K562 (cell line): ENCODE measurements around the gene MEPE. TPM values are rescaled to one million over a fixed set of nuclear protein-coding genes. Genes with fewer than 3 reads are reported as not detected.

Experiments
- ATAC-seq: fragments of 200-7000 bp; cut with Tn5 transposase; 3 replicates; pipeline ENCODE4 v1.9.1; 2020; ENCODE audit warnings: moderate library complexity
- BruUV-seq: library from RNA; stranded (reverse); fragments of 400-500 nt; replicated peaks from 2 replicates; lab custom pipeline; 2021; lab: Mats Ljungman, UMichigan
- CTCF ChIA-PET: fragments of 300-600 bp; formaldehyde crosslinking; extraction: SDS; loops from one replicate; lab custom pipeline; 2021; ENCODE audit warnings: low intra/inter-chr PET ratio; lab: Yijun Ruan, JAX
- POLR2A ChIA-PET: fragments of 300-600, 350-650 bp; sonication (Branson Sonifier 250); formaldehyde crosslinking; extraction: SDS; loops from one replicate; lab custom pipeline; 2021; ENCODE audit warnings: antibody characterized with exemption, inconsistent platforms; lab: Yijun Ruan, JAX
- DNase-seq, 4 experiments: peaks; one replicate each; pipeline versions ENCODE4 v3.0.0 to v3.0.0-alpha.2; 2011 to 2018; ENCODE audit warnings: low spot score in 3 of 4, mixed read lengths in 3 of 4; ENCODE audit errors: extremely low read depth in 1 of 4
- FAIRE-seq: peaks from 2 replicates; lab custom pipeline; 2011; peaks lifted over from hg19 to GRCh38; lab: Jason Lieb, UNC
- H2AFZ ChIP-seq: 2 replicates; pipeline ENCODE4 v1.6.0; 2011; ENCODE audit warnings: low read depth, low read length, control low read depth, inconsistent platforms
- H3K27ac ChIP-seq: fragments of 200-600 bp; 3 replicates; pipeline ENCODE4 v1.8.0; 2011; ENCODE audit warnings: low read depth, mild to moderate bottlenecking, control low read depth, inconsistent platforms, low read length, moderate library complexity, mixed read lengths; ENCODE audit errors: extremely low read depth
- H3K27me3 ChIP-seq, 2 experiments: fragments of 300-600 bp in 1 of 2; 2 replicates in 1 of 2; 3 replicates in 1 of 2; pipeline versions ENCODE4 v1.6.0 to v1.8.0; 2011; ENCODE audit warnings: inconsistent platforms in 2 of 2, low read length in 2 of 2, mild to moderate bottlenecking in 1 of 2, mixed read lengths in 1 of 2, moderate library complexity in 1 of 2; ENCODE audit not compliant: control insufficient read depth in 2 of 2, insufficient read depth in 2 of 2
- H3K36me3 ChIP-seq: fragments of 300-600 bp; 3 replicates; pipeline ENCODE4 v1.8.0; 2011; ENCODE audit warnings: mild to moderate bottlenecking, low read length, inconsistent platforms; ENCODE audit not compliant: control insufficient read depth, insufficient read depth
- H3K4me1 ChIP-seq, 2 experiments: fragments of 200-600 bp in 1 of 2; replicated peaks in 1 of 2; 2 replicates in 1 of 2; 3 replicates in 1 of 2; pipeline versions ENCODE4 v1.5.1 to v1.8.0; 2011; ENCODE audit warnings: inconsistent platforms in 2 of 2, low read length in 2 of 2, mild to moderate bottlenecking in 1 of 2, mixed read lengths in 1 of 2, moderate library complexity in 1 of 2; ENCODE audit not compliant: control insufficient read depth in 2 of 2, insufficient read depth in 2 of 2
- H3K4me2 ChIP-seq: 2 replicates; pipeline ENCODE4 v1.6.1; 2011; ENCODE audit warnings: low read length, control low read depth, inconsistent platforms, mixed read lengths; ENCODE audit not compliant: insufficient read depth
- H3K4me3 ChIP-seq: fragments of 200-600 bp; sonication (generic), shearing (Covaris generic); 2 replicates; pipeline ENCODE4 v1.5.1; 2016; ENCODE audit warnings: control low read depth, inconsistent platforms
- H3K79me2 ChIP-seq: fragments of 200-600 bp; 3 replicates; pipeline ENCODE4 v1.8.0; 2011; ENCODE audit warnings: low read length, inconsistent platforms; ENCODE audit not compliant: control insufficient read depth, insufficient read depth
- H3K9ac ChIP-seq, 2 experiments: 2 replicates each; pipeline versions ENCODE4 v1.6.0 to v1.6.1; 2011; ENCODE audit warnings: low read depth in 2 of 2, low read length in 2 of 2, control low read depth in 1 of 2, inconsistent platforms in 1 of 2, mild to moderate bottlenecking in 1 of 2, mixed read lengths in 1 of 2; ENCODE audit not compliant: insufficient read depth in 1 of 2
- H3K9me1 ChIP-seq: one replicate; pipeline ENCODE4 v1.6.0; 2011; ENCODE audit warnings: inconsistent platforms, mild to moderate bottlenecking, low read length, moderate library complexity; ENCODE audit not compliant: control insufficient read depth, insufficient read depth
- H3K9me3 ChIP-seq: replicated peaks from 2 replicates; pipeline ENCODE4 v1.5.1; 2011; ENCODE audit warnings: low read depth, low read length, inconsistent platforms; ENCODE audit not compliant: control insufficient read depth, insufficient read depth
- H4K20me1 ChIP-seq: replicated peaks from 2 replicates; pipeline ENCODE4 v1.6.1; 2011; ENCODE audit warnings: low read length, inconsistent platforms, mixed read lengths; ENCODE audit not compliant: control insufficient read depth, insufficient read depth
- POLR2H ChIP-seq: IDR thresholded peaks from 2 replicates; pipeline ENCODE4 v1.6.1; 2016; ENCODE audit warnings: missing genetic modification characterization, low read depth, mild to moderate bottlenecking, control low read depth, missing compliant biosample characterization, moderate library complexity
- POU5F1 ChIP-seq: fragments of 150-350 bp; IDR thresholded peaks from 2 replicates; pipeline ENCODE4 v1.6.1; 2014; ENCODE audit warnings: borderline replicate concordance, low read length, low read depth, mild to moderate bottlenecking; ENCODE audit not compliant: partially characterized antibody
- PRPF4 ChIP-seq: fragments of 200-400 bp; formaldehyde crosslinking; IDR thresholded peaks from one replicate; pipeline ENCODE4 v1.6.1; 2017; ENCODE audit warnings: low read length, low read depth, mild to moderate bottlenecking; ENCODE audit not compliant: insufficient read depth, poor library complexity, severe bottlenecking
- SMARCA4 ChIP-seq: fragments of 450-650 bp; IDR thresholded peaks from 2 replicates; pipeline ENCODE4 v1.6.1; 2016
- WGBS: fragments of 100-300 bp; shearing (Covaris generic); methylation state at CpG from one replicate; pipeline ENCODE4 v1.1.6; 2016; ENCODE audit warnings: low coverage, mixed read lengths; ENCODE audit not compliant: insufficient coverage; ENCODE audit errors: missing lambda C conversion rate; 5-methylcytosine and 5-hydroxymethylcytosine counted together
- in situ Hi-C: fragments of 300-500 bp; cut with MboI; formaldehyde crosslinking; loops from 4 replicates; pipeline ENCODE4 v1.15.0; 2018; ENCODE audit warnings: inconsistent platforms, mixed read lengths
- intact Hi-C: fragments of 100-400 bp; cut with micrococcal nuclease; formaldehyde crosslinking; loops from 2 replicates; pipeline ENCODE4 v1.14.2; 2022
- polyA plus RNA-seq, 8 experiments: library from polyadenylated mRNA; depleted of rRNA in 4 of 8; stranded (reverse) in 5 of 8; unstranded in 3 of 8; fragments of >200 nt; fragmentation: Nextera tagmentation in 2 of 8; fragmentation: Illumina TruSeq in 1 of 8; extraction: Ambion mirVana in 2 of 8; extraction: Trizol in 1 of 8; gene quantifications; 2 replicates each; pipeline versions ENCODE4 v1.2.1 to v1.2.3, GENCODE V29; 2011 to 2014; ENCODE audit warnings: inconsistent platforms in 1 of 8, missing spikeins in 1 of 8
- total RNA-seq, 7 experiments: library from RNA; depleted of rRNA in 6 of 7; stranded (reverse); fragments of >200 nt in 6 of 7; fragmentation: Illumina TruSeq in 2 of 7; extraction: Trizol in 2 of 7; gene quantifications; 2 replicates each; pipeline versions ENCODE4 v1.2.1 to v1.2.3, GENCODE V29; 2011 to 2021; ENCODE audit warnings: low replicate concordance in 1 of 7
- TF ChIP-seq, protein P1 (sequence below): sonication (generic); formaldehyde crosslinking; IDR thresholded peaks from 2 replicates; pipeline ENCODE4 v1.8.0; 2023; ENCODE audit warnings: missing genetic modification reagents, mild to moderate bottlenecking, borderline replicate concordance

The MEPE gene
- total and polyA plus RNA-seq, 9 of the 15 experiments (the other 6 are each of a cell fraction or from before 2014, with no cell fraction given), result not detected

DNA sequence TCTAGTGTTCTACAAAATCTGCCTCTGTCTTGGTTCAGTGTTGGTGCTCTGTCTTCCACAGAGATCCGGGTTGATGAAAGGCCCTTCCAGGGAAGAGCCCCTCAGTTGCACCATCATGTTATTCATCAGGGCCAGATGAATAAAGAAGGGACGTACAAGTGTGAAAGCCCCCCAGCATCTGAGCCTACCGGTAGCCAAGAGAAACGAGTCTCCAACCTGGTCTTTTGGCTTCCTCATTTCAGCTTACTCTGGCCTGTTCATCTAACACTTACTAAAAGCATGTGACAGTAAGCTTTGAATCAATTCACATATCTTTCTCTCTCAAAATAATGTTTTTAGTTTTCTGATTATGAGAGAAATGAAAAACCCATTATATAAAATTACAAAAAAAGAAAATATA, 19.2 kb downstream of the MEPE start:
- ChIA-PET POLR2A (interaction anchor here (0.7 kb wide), 1 partner anchor 93 kb away, joined by 3 read pairs; no protein-coding TSS in a partner anchor), CTCF (no interaction called here)
- Histone ChIP-seq H3K36me3 (no peaks in the 10 kb centered on the region), H3K9ac (no peak overlapping the region), H3K4me2 (no peak overlapping the region), H3K27ac (no peak overlapping the region), H3K79me2 (no peaks in the 10 kb centered on the region), H3K27me3 (0 out of 5 replicates have a peak, but pooled peaks cover 0 to 3% of the 10 kb centered on the region in 2 experiments), H3K4me3 (no peak overlapping the region), H3K9me1 (no peaks in the 10 kb centered on the region), H4K20me1 (no peaks in the 10 kb centered on the region), H3K4me1 (peaks cover 0 to 7% of the 10 kb centered on the region in 2 experiments; a peak in 1 of 5 replicates), H2AFZ (no peak overlapping the region), H3K9me3 (no peaks in the 10 kb centered on the region)
- 1% methylated on average over 4 of the region's 4 CpGs for WGBS
- TF ChIP-seq POLR2H (tag) (no peak), SMARCA4 (no peak), POU5F1 (no peak), PRPF4 (no peak)
- TF ChIP-seq, protein P1, sequence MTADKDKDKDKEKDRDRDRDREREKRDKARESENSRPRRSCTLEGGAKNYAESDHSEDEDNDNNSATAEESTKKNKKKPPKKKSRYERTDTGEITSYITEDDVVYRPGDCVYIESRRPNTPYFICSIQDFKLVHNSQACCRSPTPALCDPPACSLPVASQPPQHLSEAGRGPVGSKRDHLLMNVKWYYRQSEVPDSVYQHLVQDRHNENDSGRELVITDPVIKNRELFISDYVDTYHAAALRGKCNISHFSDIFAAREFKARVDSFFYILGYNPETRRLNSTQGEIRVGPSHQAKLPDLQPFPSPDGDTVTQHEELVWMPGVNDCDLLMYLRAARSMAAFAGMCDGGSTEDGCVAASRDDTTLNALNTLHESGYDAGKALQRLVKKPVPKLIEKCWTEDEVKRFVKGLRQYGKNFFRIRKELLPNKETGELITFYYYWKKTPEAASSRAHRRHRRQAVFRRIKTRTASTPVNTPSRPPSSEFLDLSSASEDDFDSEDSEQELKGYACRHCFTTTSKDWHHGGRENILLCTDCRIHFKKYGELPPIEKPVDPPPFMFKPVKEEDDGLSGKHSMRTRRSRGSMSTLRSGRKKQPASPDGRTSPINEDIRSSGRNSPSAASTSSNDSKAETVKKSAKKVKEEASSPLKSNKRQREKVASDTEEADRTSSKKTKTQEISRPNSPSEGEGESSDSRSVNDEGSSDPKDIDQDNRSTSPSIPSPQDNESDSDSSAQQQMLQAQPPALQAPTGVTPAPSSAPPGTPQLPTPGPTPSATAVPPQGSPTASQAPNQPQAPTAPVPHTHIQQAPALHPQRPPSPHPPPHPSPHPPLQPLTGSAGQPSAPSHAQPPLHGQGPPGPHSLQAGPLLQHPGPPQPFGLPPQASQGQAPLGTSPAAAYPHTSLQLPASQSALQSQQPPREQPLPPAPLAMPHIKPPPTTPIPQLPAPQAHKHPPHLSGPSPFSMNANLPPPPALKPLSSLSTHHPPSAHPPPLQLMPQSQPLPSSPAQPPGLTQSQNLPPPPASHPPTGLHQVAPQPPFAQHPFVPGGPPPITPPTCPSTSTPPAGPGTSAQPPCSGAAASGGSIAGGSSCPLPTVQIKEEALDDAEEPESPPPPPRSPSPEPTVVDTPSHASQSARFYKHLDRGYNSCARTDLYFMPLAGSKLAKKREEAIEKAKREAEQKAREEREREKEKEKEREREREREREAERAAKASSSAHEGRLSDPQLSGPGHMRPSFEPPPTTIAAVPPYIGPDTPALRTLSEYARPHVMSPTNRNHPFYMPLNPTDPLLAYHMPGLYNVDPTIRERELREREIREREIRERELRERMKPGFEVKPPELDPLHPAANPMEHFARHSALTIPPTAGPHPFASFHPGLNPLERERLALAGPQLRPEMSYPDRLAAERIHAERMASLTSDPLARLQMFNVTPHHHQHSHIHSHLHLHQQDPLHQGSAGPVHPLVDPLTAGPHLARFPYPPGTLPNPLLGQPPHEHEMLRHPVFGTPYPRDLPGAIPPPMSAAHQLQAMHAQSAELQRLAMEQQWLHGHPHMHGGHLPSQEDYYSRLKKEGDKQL (CRISPR knock-in tag), result no peak
- ATAC-seq (no peak), FAIRE-seq (no peak), DNase-seq (no peak)
- intact Hi-C loops, result loop anchor here (5.0 kb wide), 1 partner anchor 665 kb away; no protein-coding TSS in a partner anchor
- BruUV-seq, result no TSS peak
- in situ Hi-C loops, result loop anchor here (10.0 kb wide), 2 partner anchors 123 to 663 kb away; partner anchors contain the start of gene SPP1
